ENCODE data around the gene SH3RF2. TPM values are rescaled to one million over a fixed set of nuclear protein-coding genes. Genes with fewer than 3 reads are reported as not detected.

SH3RF2 gene
- total and polyA plus RNA-seq, 2 of the 13 experiments (the other 11 are each of a cell fraction or from before 2014, with no cell fraction given), result 2.6 to 3.7 TPM

GRCh38 chr5:145983446-145983845 lies 47.1 kb downstream of the SH3RF2 start:
- no peak for ATAC-seq
- ChIA-PET CTCF (ENCODE audit: low intra/inter-chr PET ratio, low total read pairs) (no interaction called here), POLR2A (interaction anchor here (2.3 kb wide), 1 partner anchor 47 kb away, joined by 9 read pairs; the partner anchor contains the start of gene SH3RF2)
- Histone ChIP-seq H3K4me1 (ENCODE audit: insufficient read depth, low read length) (peaks cover 65% of the 10 kb centered on the region), H3K9ac (ENCODE audit: insufficient read depth, low read depth, low read length) (no peak overlapping the region), H3K27ac (ENCODE audit: extremely low read length, insufficient read depth, low read length) (no peak overlapping the region), H3K27me3 (ENCODE audit: control insufficient read depth in 1 of 2, insufficient read depth in 2 of 2, low read length in 2 of 2) (no peaks in the 10 kb centered on the region), H3K4me2 (ENCODE audit: low read depth, low read length) (no peak overlapping the region), H4K20me1 (ENCODE audit: insufficient read depth, low read length) (no peaks in the 10 kb centered on the region), H3K79me2 (ENCODE audit: insufficient read depth, low read length) (no peaks in the 10 kb centered on the region), H2AFZ (ENCODE audit: low read length) (no peak overlapping the region), H3K9me3 (ENCODE audit: low read length) (no peaks in the 10 kb centered on the region; the same call in 1 of the 2 replicates), H3K4me3 (replicated peaks in 1 of 3; ENCODE audit: insufficient read depth in 1 of 3, low read depth in 2 of 3, low read length in 3 of 3) (no peak overlapping the region), H3K36me3 (replicated peaks in 1 of 2; ENCODE audit: control insufficient read depth in 1 of 2, insufficient read depth in 2 of 2, low read length in 2 of 2) (no peaks in the 10 kb centered on the region)
- no TSS peak for BruUV-seq (replicated peaks)
- FAIRE-seq, result no peak
- TF ChIP-seq MZF1 (CRISPR knock-in tag; IDR thresholded peaks at IDR 0.05; ENCODE audit: borderline replicate concordance), result no peak
- TF ChIP-seq ZNF816 (CRISPR knock-in tag; IDR thresholded peaks at IDR 0.05; ENCODE audit: borderline replicate concordance), result no peak
- TF ChIP-seq AKNA (CRISPR knock-in tag; IDR thresholded peaks at IDR 0.05; ENCODE audit: borderline replicate concordance), result no peak
- TF ChIP-seq TFAP4 (IDR thresholded peaks at IDR 0.05; ENCODE audit: borderline replicate concordance, low read depth), result no peak
- TF ChIP-seq SRF (IDR thresholded peaks at IDR 0.05; ENCODE audit: low read depth, low read length), result no peak
- TF ChIP-seq NR1H2 (CRISPR knock-in tag; IDR thresholded peaks at IDR 0.05; ENCODE audit: borderline replicate concordance, low read depth), result no peak
- no peak for TF ChIP-seq JUNB (CRISPR knock-in tag; IDR thresholded peaks at IDR 0.05; ENCODE audit: borderline replicate concordance)
- TF ChIP-seq ZNF510 (CRISPR knock-in tag; IDR thresholded peaks at IDR 0.05; ENCODE audit: low read depth), result no peak
- TF ChIP-seq MIER2 (CRISPR knock-in tag; IDR thresholded peaks at IDR 0.05), result no peak
- no peak for DNase-seq (ENCODE audit: low spot score)
- 100% methylated on average over 2 of the region's 2 CpGs for WGBS (ENCODE audit: low lambda C conversion rate)
- in situ Hi-C loops (cut with HindIII; ENCODE audit: extremely low pct_ligation_motif_present, low pct_unique_long_range_greater_than_20kb) (loop anchor here (5.0 kb wide), 1 partner anchor 46 kb away; the partner anchor contains the start of gene SH3RF2), intact Hi-C loops (cut with micrococcal nuclease; ENCODE audit: unreplicated experiment) (no loop called here)
